PC-3 (cell line): ENCODE data around the gene SP1. TPM values are rescaled to one million over a fixed set of nuclear protein-coding genes. Genes with fewer than 3 reads are reported as not detected.
A peak's percentile ranks its signal among the peaks of the same experiment; 100 is the strongest.
"Not testable (repeated sequence)": the region's sequence is repeated elsewhere in the genome, so short reads cannot be mapped to it uniquely, and the experiment has no call there.

Experiments
- ATAC-seq: fragments of 200-7000 bp; cut with Tn5 transposase; 2 replicates; pipeline ENCODE4 v1.9.1; 2020; ENCODE audit warnings: mild to moderate bottlenecking, moderate library complexity
- BruUV-seq: library from RNA; stranded (reverse); fragments of 400-500 nt; replicated peaks from 2 replicates; lab custom pipeline; 2021; lab: Mats Ljungman, UMichigan
- CTCF ChIA-PET: fragments of 300-600 bp; sonication (Branson Sonifier 250); formaldehyde crosslinking; loops from one replicate; lab custom pipeline; 2022; ENCODE audit warnings: antibody characterized with exemption; lab: Charles Lee
- POLR2A ChIA-PET: fragments of 300-600 bp; sonication (Branson Sonifier 250); formaldehyde crosslinking; loops from one replicate; lab custom pipeline; 2022; ENCODE audit warnings: antibody characterized with exemption; ENCODE audit not compliant: unreplicated experiment; lab: Charles Lee
- DNase-seq: peaks from one replicate; pipeline ENCODE4 v3.0.0-alpha.2; 2015
- H2AFZ ChIP-seq: fragments of 300-600 bp; sonication (generic); 2 replicates; pipeline ENCODE4 v1.6.0; 2016; ENCODE audit warnings: antibody characterized with exemption, low read length
- H3F3A ChIP-seq: fragments of 300-600 bp; sonication (generic); one replicate; pipeline ENCODE4 v1.6.0; 2017; ENCODE audit warnings: antibody characterized with exemption, low read length, control low read depth, mild to moderate bottlenecking; ENCODE audit not compliant: unreplicated experiment
- H3K27ac ChIP-seq: fragments of 300-600 bp; sonication (generic); 2 replicates; pipeline ENCODE4 v1.5.1; 2016; ENCODE audit warnings: mild to moderate bottlenecking, low read length
- H3K27me3 ChIP-seq: fragments of 300-600 bp; sonication (generic); 2 replicates; pipeline ENCODE4 v1.6.1; 2016; ENCODE audit warnings: low read length, mixed read lengths
- H3K36me3 ChIP-seq: fragments of 300-600 bp; sonication (generic); 2 replicates; pipeline ENCODE4 v1.6.1; 2016; ENCODE audit warnings: low read depth, mixed run types, low read length, mixed read lengths
- H3K4me1 ChIP-seq: fragments of 300-600 bp; sonication (generic); 2 replicates; pipeline ENCODE4 v1.5.1; 2016; ENCODE audit warnings: low read length; ENCODE audit not compliant: insufficient read depth
- H3K4me2 ChIP-seq: fragments of 300-600 bp; sonication (generic); 2 replicates; pipeline ENCODE4 v1.6.0; 2016; ENCODE audit warnings: low read length
- H3K4me3 ChIP-seq: fragments of 300-600 bp; sonication (generic); 2 replicates; pipeline ENCODE4 v1.5.1; 2016; ENCODE audit warnings: mild to moderate bottlenecking, low read length, mixed read lengths
- H3K79me2 ChIP-seq: fragments of 300-600 bp; sonication (generic); 2 replicates; pipeline ENCODE4 v1.6.1; 2017; ENCODE audit warnings: low read length, mixed read lengths
- H3K9ac ChIP-seq: fragments of 300-600 bp; sonication (generic); 2 replicates; pipeline ENCODE4 v1.6.0; 2016; ENCODE audit warnings: mild to moderate bottlenecking, low read length
- H3K9me2 ChIP-seq: fragments of 300-600 bp; sonication (generic); replicated peaks from 2 replicates; pipeline ENCODE4 v1.6.1; 2016; ENCODE audit warnings: mixed run types, low read length, mixed read lengths
- H3K9me3 ChIP-seq: fragments of 300-600 bp; sonication (generic); 2 replicates; pipeline ENCODE4 v1.6.1; 2016; ENCODE audit warnings: low read length, mixed read lengths
- H4K20me1 ChIP-seq: fragments of 300-600 bp; sonication (generic); 2 replicates; pipeline ENCODE4 v1.6.1; 2016; ENCODE audit warnings: low read length, mixed read lengths
- CTCF ChIP-seq: fragments of 300-600 bp; sonication (generic); conservative IDR thresholded peaks from 2 replicates; pipeline ENCODE4 v1.5.1; 2017; ENCODE audit warnings: antibody characterized with exemption, low read depth, mild to moderate bottlenecking, low read length
- EZH2 ChIP-seq: fragments of 300-600 bp; sonication (generic); IDR thresholded peaks from one replicate; pipeline ENCODE4 v1.6.1; 2017; ENCODE audit warnings: antibody characterized with exemption, mild to moderate bottlenecking, low read length; ENCODE audit not compliant: unreplicated experiment
- EZH2phosphoT487 ChIP-seq: fragments of 300-600 bp; sonication (generic); IDR thresholded peaks from 2 replicates; pipeline ENCODE4 v1.6.1; 2018; ENCODE audit warnings: mild to moderate bottlenecking, antibody characterized with exemption, low read length, borderline replicate concordance
- intact Hi-C: fragments of 100-400 bp; cut with micrococcal nuclease; formaldehyde crosslinking; loops from 2 replicates; pipeline ENCODE4 v1.9.0; 2023
- total RNA-seq: library from RNA; depleted of rRNA; stranded (reverse); fragments of >200 nt; gene quantifications from 2 replicates; pipeline ENCODE4 v1.2.3, GENCODE V29; 2014

Gene SP1
- total RNA-seq, 1 experiment from 2014 or later, result 49.7 TPM

DNA sequence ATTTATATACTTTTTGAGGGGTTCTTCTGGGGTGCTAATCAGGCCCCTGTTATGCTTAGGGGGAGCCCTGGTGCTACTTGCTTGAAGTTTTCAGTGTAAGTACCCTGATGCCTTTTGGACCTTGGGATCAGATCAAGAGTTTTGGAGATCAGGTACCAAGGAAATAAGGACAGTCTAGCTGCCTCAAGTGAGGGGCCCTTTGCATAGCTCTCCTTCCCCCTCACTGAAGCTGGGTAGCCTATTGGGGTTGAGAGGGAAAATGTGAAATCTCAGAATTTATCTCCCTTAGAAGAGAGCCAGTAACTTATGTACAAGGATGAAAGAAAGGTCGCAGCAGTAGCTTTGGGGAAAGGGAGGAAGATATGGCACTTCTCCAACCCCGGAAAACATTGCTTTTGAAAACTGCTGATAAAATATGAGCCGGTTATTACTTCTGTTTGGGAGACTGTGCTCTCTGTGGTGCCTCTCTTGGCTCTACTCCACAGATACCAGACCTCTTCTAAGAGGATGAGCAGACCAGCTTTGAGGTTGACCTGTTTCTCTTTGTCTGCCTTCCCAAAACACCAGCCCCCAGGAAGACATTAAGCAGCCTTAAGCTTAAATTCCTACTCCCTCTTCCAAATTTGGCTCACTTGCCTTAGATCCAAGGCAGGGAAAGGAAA is 34.9 kb downstream of the SP1 start:
- Histone ChIP-seq H3K4me2 (no peak overlapping the region), H3K4me3 (no peak overlapping the region), H3K27ac (no peak overlapping the region), H3F3A (no peaks in the 10 kb centered on the region), H3K4me1 (peaks cover 5% of the 10 kb centered on the region; the same call in 1 of the 2 replicates), H3K36me3 (peaks cover 28% of the 10 kb centered on the region), H3K79me2 (no peaks in the 10 kb centered on the region), H3K9ac (no peak overlapping the region), H3K9me2 (no peaks in the 10 kb centered on the region), H2AFZ (no peak overlapping the region), H3K9me3 (no peaks in the 10 kb centered on the region), H4K20me1 (no peaks in the 10 kb centered on the region), H3K27me3 (no peaks in the 10 kb centered on the region)
- DNase-seq (no peak), ATAC-seq (peak; percentile 14; the same call in 1 of the 2 replicates)
- ChIA-PET CTCF (no interaction called here), POLR2A (interaction anchor here (0.7 kb wide), 1 partner anchor 35 kb away, joined by 4 read pairs; no protein-coding TSS in a partner anchor)
- BruUV-seq, result no TSS peak
- no peak for TF ChIP-seq EZH2
- TF ChIP-seq CTCF, result no peak
- no peak for TF ChIP-seq EZH2phosphoT487
- intact Hi-C loops, result no loop called here

GRCh38 chr12:53415752-53416389 is 35.9 kb downstream of the SP1 start:
- H2AFZ ChIP-seq, H3K9me2 ChIP-seq, BruUV-seq, H3K4me2 ChIP-seq, H3K79me2 ChIP-seq, H3F3A ChIP-seq, H3K27ac ChIP-seq, DNase-seq, H3K27me3 ChIP-seq, CTCF ChIA-PET, H3K4me3 ChIP-seq, H4K20me1 ChIP-seq, H3K9ac ChIP-seq, intact Hi-C loops, H3K4me1 ChIP-seq, H3K9me3 ChIP-seq: not testable (repeated sequence)
- ATAC-seq, result peak; percentile 44
- POLR2A ChIA-PET, result interaction anchor here (0.7 kb wide), 1 partner anchor 36 kb away, joined by 4 read pairs; no protein-coding TSS in a partner anchor
- peaks cover 25% of the 10 kb centered on the region for H3K36me3 ChIP-seq

- H3K4me2 ChIP-seq, ATAC-seq: not testable (repeated sequence)
- POLR2A ChIA-PET, result interaction anchor here (0.7 kb wide), 1 partner anchor 91 kb away, joined by 3 read pairs; no protein-coding TSS in a partner anchor
Observed at GRCh38 chr12:53417291-53417816, 37.4 kb downstream of the SP1 start.

More at GRCh38 chr12:53417291-53417816, 37.4 kb downstream of the SP1 start:
- H2AFZ ChIP-seq, H4K20me1 ChIP-seq, H3K79me2 ChIP-seq, H3K9ac ChIP-seq, H3K27me3 ChIP-seq, BruUV-seq, H3F3A ChIP-seq, intact Hi-C loops, H3K27ac ChIP-seq, CTCF ChIA-PET, DNase-seq, H3K4me3 ChIP-seq, H3K9me3 ChIP-seq, H3K9me2 ChIP-seq: not testable (repeated sequence)
- H3K36me3 ChIP-seq, result peaks cover 14% of the 10 kb centered on the region
- peaks cover 14% of the 10 kb centered on the region for H3K4me1 ChIP-seq
